Effector memory CD4-positive, alpha-beta T cell (primary cell): ENCODE results near the gene XRCC5.

Experiments used
- DNase-seq, 3 donors: peaks; one replicate each; pipeline ENCODE4 v3.0.0-alpha.2; 2020
- H3K27ac ChIP-seq: 2 replicates; pipeline ENCODE4 v1.7.0; 2013; ENCODE audit warnings: mild to moderate bottlenecking, low read length, moderate library complexity; ENCODE audit not compliant: insufficient read depth, poor library complexity, severe bottlenecking
- H3K27me3 ChIP-seq: replicated peaks from 2 replicates; pipeline ENCODE4 v1.7.0; 2013; ENCODE audit warnings: mild to moderate bottlenecking, low read length; ENCODE audit not compliant: insufficient read depth, control insufficient read depth, poor library complexity, severe bottlenecking
- H3K36me3 ChIP-seq: 2 replicates; pipeline ENCODE4 v1.7.0; 2013; ENCODE audit warnings: mild to moderate bottlenecking, low read length, moderate library complexity; ENCODE audit not compliant: control insufficient read depth, insufficient read depth
- H3K4me1 ChIP-seq: 2 replicates; pipeline ENCODE4 v1.7.0; 2013; ENCODE audit warnings: low read length, mild to moderate bottlenecking; ENCODE audit not compliant: control insufficient read depth, insufficient read depth, poor library complexity, severe bottlenecking
- H3K4me3 ChIP-seq: 2 replicates; pipeline ENCODE4 v1.7.0; 2013; ENCODE audit warnings: low read length, low read depth, mild to moderate bottlenecking; ENCODE audit not compliant: insufficient read depth, poor library complexity, severe bottlenecking
- H3K9me3 ChIP-seq: 2 replicates; pipeline ENCODE4 v1.7.0; 2013; ENCODE audit warnings: mild to moderate bottlenecking, low read length, moderate library complexity; ENCODE audit not compliant: control insufficient read depth

Gene XRCC5

GRCh38 chr2:216163518-216163917 is 54.4 kb downstream of the XRCC5 start:
- DNase-seq = no peak
- Histone ChIP-seq H3K9me3 (no peaks in the 10 kb centered on the region), H3K27me3 (no peaks in the 10 kb centered on the region), H3K4me3 (no peak overlapping the region), H3K4me1 (no peaks in the 10 kb centered on the region), H3K36me3 (peaks cover 71% of the 10 kb centered on the region), H3K27ac (no peak overlapping the region)

GRCh38 chr2:216164087-216164486 is 54.9 kb downstream of the XRCC5 start:
- Histone ChIP-seq H3K27me3 (no peaks in the 10 kb centered on the region), H3K9me3 (no peaks in the 10 kb centered on the region), H3K27ac (no peak overlapping the region), H3K4me3 (no peak overlapping the region), H3K4me1 (peaks cover 1% of the 10 kb centered on the region), H3K36me3 (peaks cover 75% of the 10 kb centered on the region)
- no peak for DNase-seq

GRCh38 chr2:216164576-216164975 is 55.4 kb downstream of the XRCC5 start:
- no peaks in the 10 kb centered on the region for H3K27me3 ChIP-seq
- no peak overlapping the region for H3K27ac ChIP-seq
- no peaks in the 10 kb centered on the region for H3K9me3 ChIP-seq
- no peak for DNase-seq
- peaks cover 78% of the 10 kb centered on the region for H3K36me3 ChIP-seq
- H3K4me1 ChIP-seq = peaks cover 3% of the 10 kb centered on the region
- no peak overlapping the region for H3K4me3 ChIP-seq

GRCh38 chr2:216165711-216166110 is 56.6 kb downstream of the XRCC5 start:
- H3K27me3 ChIP-seq = no peaks in the 10 kb centered on the region
- peaks cover 70% of the 10 kb centered on the region for H3K36me3 ChIP-seq
- no peak for DNase-seq
- no peak overlapping the region for H3K27ac ChIP-seq
- H3K9me3 ChIP-seq = no peaks in the 10 kb centered on the region
- H3K4me3 ChIP-seq = no peak overlapping the region
- peaks cover 3% of the 10 kb centered on the region for H3K4me1 ChIP-seq

- no peak for DNase-seq
- Histone ChIP-seq H3K36me3 (peaks cover 38% of the 10 kb centered on the region), H3K4me1 (peaks cover 3% of the 10 kb centered on the region), H3K9me3 (no peaks in the 10 kb centered on the region), H3K27ac (no peak overlapping the region), H3K4me3 (no peak overlapping the region), H3K27me3 (no peaks in the 10 kb centered on the region)
Measured at GRCh38 chr2:216169087-216169486, 59.9 kb downstream of the XRCC5 start.

GRCh38 chr2:216170076-216170763 is 61.1 kb downstream of the XRCC5 start:
- Histone ChIP-seq H3K36me3 (peaks cover 31% of the 10 kb centered on the region), H3K27ac (no peak overlapping the region), H3K4me1 (peaks cover 3% of the 10 kb centered on the region), H3K27me3 (no peaks in the 10 kb centered on the region), H3K4me3 (no peak overlapping the region), H3K9me3 (no peaks in the 10 kb centered on the region)
- DNase-seq = no peak

GRCh38 chr2:216171011-216171410 is 61.9 kb downstream of the XRCC5 start:
- peaks cover 29% of the 10 kb centered on the region for H3K36me3 ChIP-seq

GRCh38 chr2:216172493-216172892 is 63.3 kb downstream of the XRCC5 start:
- peaks cover 3% of the 10 kb centered on the region for H3K4me1 ChIP-seq
- H3K9me3 ChIP-seq = no peaks in the 10 kb centered on the region
- H3K4me3 ChIP-seq = no peak overlapping the region
- no peak overlapping the region for H3K27ac ChIP-seq
- H3K27me3 ChIP-seq = no peaks in the 10 kb centered on the region
- peaks cover 15% of the 10 kb centered on the region for H3K36me3 ChIP-seq
- no peak for DNase-seq

More at GRCh38 chr2:216171011-216171410, 61.9 kb downstream of the XRCC5 start:
- Histone ChIP-seq H3K27me3 (no peaks in the 10 kb centered on the region), H3K27ac (no peak overlapping the region), H3K4me3 (no peak overlapping the region), H3K9me3 (no peaks in the 10 kb centered on the region), H3K4me1 (peaks cover 3% of the 10 kb centered on the region)
- DNase-seq = no peak

- Histone ChIP-seq H3K9me3 (no peaks in the 10 kb centered on the region), H3K36me3 (peaks cover 31% of the 10 kb centered on the region), H3K4me1 (no peaks in the 10 kb centered on the region), H3K27me3 (no peaks in the 10 kb centered on the region), H3K4me3 (no peak overlapping the region), H3K27ac (no peak overlapping the region)
- DNase-seq = no peak
Measured at GRCh38 chr2:216179015-216179414, 69.9 kb downstream of the XRCC5 start.

- Histone ChIP-seq H3K4me1 (no peaks in the 10 kb centered on the region), H3K27ac (no peak overlapping the region), H3K36me3 (peaks cover 23% of the 10 kb centered on the region), H3K27me3 (no peaks in the 10 kb centered on the region), H3K4me3 (no peak overlapping the region), H3K9me3 (no peaks in the 10 kb centered on the region)
- no peak for DNase-seq
Measured at GRCh38 chr2:216181351-216181750, 72.2 kb downstream of the XRCC5 start.
